Fibroblast of the conjunctiva (primary cell): Measurements from ENCODE around the gene CLEC4E.
"Not testable (repeated sequence)": the region's sequence is repeated elsewhere in the genome, so short reads cannot be mapped to it uniquely, and the experiment has no call there.

Source experiments
- DNase-seq: peaks from one replicate; pipeline ENCODE4 v3.0.0-alpha.2; 2010; ENCODE audit warnings: low read depth

Gene CLEC4E, protein sequence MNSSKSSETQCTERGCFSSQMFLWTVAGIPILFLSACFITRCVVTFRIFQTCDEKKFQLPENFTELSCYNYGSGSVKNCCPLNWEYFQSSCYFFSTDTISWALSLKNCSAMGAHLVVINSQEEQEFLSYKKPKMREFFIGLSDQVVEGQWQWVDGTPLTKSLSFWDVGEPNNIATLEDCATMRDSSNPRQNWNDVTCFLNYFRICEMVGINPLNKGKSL

DNA sequence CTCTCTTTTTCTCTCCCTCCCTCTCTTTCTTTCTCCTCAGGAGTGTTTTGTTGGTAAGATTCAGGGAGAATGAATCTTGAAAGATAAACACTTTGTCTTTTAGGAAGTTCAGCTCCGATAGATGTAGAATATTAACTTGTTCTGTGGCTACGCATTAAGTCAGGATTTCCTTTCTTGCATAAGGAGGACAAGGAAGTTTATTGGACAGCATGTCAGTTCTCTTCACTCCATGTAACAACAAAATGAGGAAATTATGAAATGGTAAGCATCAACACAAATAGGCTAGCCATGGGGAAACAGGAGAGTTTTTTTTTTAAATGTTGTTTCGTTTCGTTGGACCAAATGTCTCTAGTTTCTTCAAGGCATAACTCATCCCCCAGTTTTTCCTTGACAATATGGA lies at the start of gene CLEC4E:
TSS of gene CLEC4E (minus strand) at position 75 of the 400 bp plus-strand sequence. CDS start 108 bp downstream, outside the sequence.
- DNase-seq = not testable (repeated sequence)

DNA sequence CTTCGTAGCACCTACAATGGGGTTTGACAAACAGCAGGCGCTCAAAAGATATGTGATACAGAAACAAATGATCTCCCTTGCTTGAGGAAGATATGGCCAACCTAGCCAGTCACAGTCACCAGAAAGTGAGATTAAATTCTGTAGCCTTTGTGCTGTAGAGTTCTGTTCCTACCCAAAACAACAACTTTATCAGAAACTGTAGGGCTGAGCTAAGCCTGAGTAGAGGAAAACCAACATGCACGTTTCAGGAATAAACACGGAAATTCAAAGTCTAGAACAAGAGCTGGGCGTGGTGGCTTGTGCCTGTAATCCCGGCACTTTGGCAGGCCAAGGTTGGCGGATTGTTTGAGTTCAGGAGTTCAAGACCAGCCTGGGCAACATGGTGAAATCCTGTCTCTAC lies 49.0 kb upstream of the CLEC4E start:
- no peak for DNase-seq

DNA sequence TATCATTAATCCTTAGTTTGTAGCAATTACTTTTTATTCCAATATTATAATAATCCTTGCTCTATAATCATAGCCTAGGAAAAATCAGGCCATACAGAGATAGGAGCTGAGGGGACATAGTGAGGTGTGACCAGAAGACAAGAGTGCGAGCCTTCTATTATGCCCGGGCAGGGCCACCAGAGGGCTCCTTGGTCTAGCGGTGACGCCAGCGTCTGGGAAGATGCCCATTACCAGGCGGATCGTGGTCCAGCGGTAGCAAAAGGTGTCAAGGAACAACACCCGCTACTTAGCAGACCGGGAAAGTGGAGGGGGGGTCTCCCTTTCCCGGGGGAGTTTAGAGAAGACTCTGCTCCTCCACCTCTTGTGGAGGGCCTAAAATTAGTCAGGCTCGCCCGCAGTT lies 43.8 kb upstream of the CLEC4E start:
- DNase-seq = not testable (repeated sequence)

DNA sequence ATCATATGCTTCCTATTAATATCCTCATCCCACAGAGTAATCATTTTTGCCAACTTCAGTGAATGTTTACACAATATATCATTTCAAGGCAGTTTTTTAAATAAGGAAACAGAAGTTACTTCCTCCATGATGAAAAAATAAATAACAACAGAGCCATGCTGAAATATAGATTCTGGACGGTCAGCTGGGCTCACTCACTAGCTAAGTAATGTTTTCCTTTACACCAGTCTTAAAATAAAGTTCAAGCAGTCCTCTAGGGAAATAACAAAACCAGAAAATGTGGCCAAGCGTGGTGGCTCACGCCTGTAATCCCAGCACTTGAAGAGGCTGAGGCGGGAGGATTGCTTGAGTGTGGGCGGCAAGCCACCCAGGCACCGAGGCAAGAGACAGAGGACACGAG lies 43.3 kb upstream of the CLEC4E start:
- DNase-seq = no peak

DNA sequence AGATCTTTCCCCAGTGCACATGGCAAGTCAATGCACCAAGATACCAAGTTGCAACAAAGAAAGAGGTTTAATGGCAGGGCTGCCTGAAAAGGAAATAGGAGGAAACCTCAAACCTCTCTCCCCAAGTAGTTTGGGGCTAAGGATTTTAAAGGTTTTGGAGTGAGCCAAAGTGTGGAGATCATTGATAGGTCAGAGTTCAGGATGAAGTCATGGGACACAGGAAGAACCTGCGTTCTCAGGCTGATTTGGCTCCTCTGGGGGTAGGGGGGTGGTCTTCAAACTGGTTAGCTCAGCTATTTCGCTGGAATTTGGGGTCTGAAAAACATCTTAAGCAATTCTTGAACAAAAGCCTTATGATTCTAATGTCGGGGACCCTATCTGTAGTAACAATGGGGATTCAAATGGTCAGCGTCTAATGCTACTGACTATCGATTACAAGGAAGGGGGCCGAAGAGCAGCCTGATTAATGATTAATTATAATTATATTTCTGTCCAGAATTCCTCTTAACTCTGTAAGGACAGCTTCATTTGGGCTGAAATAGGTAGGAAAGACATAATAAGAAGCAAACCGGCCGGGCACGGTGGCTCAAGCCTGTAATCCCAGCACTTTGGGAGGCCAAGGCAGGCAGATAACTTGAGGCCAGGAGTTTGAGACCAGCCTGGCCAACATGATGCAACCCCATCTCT lies 40.5 kb upstream of the CLEC4E start:
- DNase-seq = no peak

DNA sequence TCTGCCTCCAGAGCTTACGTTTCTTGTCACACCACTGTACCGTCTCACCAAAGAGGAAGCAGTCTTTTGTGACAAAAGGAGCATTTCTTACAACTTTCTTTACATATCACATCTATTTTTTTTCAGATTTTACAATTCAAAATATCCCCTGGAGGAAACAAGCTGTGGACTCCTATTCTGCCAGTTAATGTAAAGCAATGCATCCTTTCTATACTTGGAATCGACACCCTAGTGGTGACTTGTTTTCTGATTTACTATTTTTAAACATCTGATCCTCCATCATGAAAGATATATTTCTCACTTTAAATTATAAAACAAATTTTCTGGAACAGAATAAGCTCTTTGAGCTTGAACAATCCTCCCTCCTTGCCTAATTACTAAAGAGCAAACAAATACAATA lies 37.2 kb upstream of the CLEC4E start:
- no peak for DNase-seq

DNA sequence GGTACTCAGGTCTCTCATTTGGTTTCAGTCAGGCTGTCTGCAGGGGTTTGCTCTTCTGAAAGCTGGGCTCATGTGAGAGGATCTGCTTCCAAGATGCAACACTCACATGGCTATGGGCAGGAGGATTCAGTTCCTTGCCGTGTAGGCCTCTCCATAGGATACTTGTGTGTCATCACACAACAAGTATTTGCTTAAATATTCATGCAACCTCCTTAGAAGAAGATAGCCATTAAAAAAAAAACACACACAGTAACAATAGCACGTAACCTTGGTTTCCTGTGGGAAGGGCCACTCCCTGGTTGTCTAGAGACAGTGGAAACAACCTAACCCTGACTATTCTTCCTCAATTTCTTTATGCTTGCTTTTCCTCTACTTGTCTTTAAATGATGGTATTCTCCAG lies 31.8 kb upstream of the CLEC4E start:
- DNase-seq = no peak

DNA sequence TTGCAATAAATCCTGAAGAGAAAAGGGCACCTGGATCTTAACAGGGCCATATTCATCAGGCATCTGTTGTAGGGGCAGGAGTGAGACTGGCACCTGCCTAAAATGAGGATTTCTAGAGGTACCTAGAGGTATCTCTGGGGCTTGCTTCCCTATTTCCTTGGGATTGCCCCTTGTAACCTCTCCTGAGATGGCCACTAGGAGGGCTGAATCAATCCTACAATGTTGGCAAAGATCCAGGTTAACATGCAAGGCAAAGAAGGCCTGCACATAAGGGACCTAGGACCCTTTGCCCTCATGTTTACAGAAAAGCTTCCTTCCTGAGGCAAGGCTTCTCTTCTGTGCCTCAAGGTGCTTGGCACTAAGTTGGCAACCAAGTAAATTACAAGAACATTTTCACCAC lies 25.8 kb upstream of the CLEC4E start:
- DNase-seq = no peak

DNA sequence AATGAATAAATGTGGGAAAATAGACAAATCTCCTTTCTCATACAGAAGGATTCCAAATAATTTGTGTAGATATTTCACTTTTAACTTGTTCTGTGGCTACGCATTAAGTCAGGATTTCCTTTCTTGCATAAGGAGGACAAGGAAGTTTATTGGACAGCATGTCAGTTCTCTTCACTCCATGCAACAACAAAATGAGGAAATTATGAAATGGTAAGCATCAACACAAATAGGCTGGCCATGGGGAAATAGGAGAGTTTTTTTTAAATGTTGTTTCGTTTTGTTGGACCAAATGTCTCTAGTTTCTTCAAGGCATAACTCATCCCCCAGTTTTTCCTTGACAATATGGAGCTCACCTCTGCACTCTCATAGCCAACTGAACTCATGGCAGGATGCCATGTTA lies 25.3 kb upstream of the CLEC4E start:
- not testable (repeated sequence) for DNase-seq

DNA sequence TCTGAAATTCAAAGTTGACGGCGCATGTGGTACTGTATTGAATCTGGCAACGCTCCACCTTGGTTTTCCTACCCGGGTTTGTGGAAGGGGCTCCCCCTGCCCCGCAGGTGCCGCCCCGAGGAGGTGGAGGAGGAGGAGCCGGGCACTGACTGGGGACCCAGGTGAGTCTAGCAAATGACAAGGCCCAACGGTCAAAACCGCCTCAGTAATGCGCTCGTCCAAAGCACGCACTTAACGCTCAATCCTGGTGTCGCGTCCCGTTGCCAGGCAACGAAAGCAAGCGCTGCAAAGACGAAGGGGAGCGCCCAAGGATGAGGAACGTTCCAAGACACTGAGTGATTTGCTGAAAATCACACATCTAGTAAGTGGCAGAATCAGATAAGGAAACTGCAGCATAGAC lies 24.0 kb upstream of the CLEC4E start:
- no peak for DNase-seq

DNA sequence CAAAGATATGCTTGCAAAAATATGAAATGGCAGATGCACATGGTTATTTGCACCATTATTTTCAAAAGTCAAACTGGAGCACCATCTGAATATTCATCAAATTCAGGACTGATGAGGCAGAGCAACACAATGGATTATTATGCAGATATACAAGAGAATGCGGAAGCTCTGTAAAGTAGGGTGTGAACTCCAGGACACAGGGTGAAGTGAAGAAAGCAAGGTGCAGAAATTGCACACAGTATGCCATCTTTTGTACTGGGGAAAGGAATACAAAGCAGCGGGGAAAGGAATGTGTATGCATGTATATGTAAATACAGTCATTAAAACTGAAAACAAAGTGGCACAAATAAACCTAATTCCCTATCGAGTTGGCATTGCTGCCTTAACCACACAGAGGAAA lies 22.7 kb upstream of the CLEC4E start:
- no peak for DNase-seq

DNA sequence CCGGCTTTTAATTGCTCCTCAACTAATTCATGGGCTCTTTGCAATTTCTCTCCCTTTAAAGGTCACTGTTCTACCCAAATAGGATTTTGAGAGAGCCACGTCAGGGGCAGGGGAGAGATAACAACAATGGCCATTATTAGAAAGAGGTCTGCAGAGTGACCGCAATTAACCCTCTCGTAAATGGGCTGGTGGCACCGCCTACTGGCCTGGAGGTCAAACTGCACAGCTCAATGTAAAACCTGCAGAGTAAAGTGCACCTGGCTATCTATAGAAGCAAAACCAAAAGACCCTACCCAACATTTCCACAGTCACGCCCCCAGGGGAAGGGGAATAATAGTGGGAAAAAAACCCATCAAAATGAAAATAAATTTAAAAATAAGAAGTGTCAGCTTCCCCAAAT lies 21.6 kb upstream of the CLEC4E start:
- DNase-seq = no peak

DNA sequence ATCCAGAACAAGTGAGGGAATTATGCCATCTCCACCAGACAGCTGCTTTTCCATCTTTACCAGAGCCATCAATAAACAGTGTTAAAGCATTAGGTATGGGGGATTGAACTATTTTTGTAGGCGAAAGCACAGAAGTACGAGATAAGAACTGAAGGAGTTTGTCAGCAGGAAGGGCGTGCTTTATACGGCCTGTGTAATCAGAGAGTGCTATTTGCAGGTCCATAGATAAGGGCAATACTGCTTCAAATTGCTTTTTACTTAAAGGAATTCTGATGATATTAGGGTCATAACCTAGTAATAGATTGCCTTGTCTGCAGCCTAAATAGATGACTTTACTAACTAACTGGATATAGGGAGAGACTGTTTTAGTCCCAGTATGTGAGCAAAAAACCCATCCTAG lies 20.3 kb upstream of the CLEC4E start:
- no peak for DNase-seq

DNA sequence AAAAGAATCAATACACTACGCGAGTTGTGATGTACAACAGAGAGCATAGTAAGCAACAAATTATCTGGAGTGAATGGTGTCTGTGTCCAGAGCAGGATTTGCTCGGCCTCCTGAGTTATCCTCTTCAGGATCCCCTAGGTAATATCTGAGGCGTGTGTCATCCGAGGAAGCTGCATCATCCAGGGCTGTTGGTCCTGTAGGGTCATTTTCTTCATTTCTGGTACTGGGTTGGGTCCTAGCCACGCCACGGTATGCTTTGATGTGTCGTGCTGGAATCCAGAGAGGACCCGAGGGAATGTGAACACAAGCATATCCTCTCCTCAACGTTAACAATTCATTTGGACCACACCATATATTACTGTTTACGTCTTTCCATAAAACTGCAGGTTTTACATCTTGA lies 19.0 kb upstream of the CLEC4E start:
- DNase-seq = no peak

DNA sequence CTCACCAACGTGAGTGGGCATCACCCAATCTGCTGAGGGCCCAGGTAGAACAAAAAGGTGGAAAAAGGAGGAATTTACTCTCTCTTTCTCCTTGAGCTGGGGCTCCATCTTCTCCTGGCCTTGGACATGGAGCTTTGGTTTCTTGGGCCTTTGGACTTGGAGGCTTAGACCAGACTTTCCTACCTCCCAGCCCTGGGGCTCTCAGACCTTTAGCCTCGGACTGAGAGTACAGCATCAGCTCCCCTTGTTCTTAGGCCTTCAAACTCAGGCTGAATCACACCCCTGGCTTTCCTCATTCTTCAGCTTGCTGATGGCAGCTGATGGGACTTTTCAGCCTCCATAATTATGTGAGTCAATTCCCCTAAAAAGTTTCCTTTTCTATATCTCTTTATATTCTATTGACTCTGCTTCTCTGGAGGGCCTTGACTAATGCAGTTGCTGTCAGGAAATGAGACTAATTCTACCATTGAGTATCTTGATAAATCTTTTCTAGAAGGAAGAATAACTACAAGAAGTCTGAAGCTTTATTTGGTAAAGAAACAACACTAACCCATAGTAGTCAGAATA lies 15.9 kb upstream of the CLEC4E start:
- no peak for DNase-seq

DNA sequence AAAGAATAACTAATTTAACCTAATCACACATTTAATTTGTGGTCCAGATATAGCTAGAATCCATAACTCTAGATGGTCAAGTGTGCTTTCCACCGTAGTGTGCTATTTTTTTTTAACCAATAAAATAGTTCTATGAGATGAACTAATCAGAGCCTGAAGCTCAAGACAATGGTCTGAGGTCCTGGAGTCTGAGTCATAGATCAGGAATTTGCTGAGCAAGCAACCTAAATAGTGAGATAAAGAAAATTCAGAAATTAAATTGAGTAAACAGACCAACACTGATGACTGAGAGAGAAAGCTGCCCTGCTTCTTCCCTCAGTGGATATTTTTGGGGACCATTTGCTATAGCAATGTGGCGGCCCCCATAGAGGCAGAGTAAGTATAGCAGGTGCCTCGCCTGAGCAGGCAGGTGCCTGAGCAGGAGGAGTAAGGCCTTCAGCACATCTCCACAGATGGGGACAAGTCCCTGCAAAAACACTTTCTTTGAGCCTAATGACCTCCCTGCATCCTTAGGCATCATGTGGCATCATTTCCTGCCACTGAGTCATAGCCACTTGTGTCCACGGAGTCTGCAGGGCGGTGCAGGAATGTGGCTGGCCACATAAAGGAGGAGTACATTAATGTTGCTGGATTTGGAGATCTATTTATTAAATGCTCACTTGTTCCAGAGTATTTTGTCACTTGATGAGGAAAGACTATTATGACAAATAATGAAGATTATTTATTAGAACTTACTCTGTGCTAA lies 13.9 kb upstream of the CLEC4E start:
- DNase-seq = no peak

DNA sequence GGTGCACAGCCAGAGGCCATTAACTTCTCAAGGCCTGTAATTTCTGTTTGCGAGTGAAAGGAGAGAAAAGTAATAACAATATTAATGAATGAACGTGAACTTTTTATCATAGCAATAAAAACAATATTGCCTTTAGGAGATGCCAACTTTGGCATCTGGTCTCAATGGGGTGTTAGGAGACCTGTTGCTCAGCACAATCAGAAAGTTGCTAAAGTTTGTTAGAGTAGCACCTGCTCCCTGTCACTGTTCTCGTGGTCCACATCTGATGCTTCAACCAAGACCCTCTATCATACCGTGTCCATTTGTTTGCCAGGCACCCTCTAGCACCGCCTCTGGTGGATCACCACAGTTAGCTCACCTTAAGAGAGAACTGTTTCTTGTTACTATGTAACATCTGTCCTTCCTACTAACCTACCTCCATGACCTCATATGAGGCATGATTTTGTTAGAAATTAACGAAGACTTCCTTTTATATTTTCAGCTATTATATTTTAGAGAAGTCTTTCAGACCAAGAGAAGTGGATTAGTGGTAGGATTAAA lies 12.5 kb upstream of the CLEC4E start:
- no peak for DNase-seq

DNA sequence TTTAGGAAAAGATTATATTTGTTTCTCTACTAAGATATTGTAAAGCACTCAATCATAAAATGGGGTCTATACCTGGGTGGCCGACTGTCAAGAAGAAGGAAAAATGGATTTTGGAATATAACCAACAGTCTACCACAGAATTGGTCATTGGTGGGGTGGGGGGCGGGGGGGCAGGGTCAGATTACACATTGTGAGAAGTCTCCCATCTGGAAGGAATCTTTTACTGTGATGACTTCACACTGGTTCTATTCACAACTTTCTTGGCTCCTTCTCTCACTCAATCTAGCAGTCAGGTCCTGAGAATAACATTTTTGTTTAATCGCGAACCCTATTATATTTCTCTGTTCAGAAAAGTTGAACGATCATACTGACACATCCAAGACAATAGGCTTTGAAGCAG lies 8.7 kb upstream of the CLEC4E start:
- DNase-seq = no peak

DNA sequence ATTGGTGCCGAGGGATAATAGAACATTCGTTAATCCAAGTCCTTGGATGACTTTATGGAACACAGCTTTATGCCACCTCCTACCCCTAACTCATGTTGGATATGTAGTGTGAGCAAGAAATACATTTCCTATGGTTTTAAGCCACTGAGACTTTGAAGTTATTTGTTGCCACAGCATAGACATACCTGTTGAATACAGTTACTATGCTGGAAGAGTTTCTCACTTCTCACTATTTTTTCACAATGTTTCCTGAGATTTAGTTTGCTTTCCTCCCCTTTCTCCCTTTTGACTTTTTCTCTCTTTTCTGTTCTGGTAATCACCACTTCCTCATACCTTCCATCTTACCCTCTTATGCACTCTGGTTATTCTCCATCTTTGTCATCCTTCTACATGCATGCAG lies 7.5 kb upstream of the CLEC4E start:
- no peak for DNase-seq

DNA sequence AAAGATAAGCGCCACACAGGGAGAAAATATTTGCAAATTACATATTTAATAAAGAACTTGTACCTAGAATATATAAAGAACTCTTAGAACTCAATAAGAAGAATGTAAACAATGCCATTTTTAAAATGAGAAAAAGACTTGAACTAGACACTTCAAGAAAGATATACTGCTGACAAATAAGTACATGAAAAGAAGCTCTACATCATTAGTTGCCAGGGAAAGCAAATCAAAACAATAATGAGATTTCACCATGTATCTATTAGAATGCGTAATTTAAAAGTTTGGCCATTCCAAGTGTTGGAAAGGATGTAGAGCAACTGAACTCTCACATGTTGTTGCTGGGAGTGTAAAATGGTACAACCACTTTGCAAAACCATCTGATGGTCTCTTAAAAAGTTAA lies 6.9 kb upstream of the CLEC4E start:
- no peak for DNase-seq

DNA sequence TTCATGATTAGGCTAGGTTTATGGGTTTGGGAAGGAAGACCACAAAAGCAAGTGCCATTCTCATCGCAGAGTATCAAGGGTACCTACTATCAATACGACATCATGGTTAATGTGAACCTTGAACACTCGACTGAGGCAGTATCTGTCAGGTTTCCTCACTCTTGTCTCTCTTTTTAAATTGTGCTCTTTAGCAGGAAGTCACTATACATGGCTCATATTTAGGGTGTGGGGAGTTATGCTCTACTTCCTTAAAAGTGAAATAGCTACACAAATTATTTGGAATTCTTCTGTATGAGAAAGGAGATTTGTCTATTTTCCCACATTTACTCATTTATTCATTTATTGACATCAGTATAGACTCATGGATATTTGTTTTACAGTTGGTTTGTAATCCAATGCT lies 5.9 kb upstream of the CLEC4E start:
- DNase-seq = no peak

DNA sequence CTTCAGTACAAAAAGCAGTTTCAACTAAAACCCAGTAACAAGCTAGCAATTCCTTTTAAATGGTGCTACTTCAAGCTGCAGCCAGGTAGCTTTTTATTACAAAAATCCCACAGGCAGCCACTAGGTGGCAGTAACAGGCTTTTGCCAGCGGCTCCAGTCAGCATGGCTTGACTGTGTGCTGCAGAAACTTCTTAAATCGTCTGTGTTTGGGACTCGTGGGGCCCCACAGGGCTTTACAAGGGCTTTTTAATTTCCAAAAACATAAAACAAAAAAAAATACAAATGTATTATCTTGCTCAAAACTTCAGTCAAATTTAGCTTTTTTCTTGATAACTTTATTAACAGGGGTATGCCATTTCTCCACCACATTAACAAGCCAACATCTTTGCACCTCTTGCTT lies 3.6 kb upstream of the CLEC4E start:
- DNase-seq = peak; percentile 48

DNA sequence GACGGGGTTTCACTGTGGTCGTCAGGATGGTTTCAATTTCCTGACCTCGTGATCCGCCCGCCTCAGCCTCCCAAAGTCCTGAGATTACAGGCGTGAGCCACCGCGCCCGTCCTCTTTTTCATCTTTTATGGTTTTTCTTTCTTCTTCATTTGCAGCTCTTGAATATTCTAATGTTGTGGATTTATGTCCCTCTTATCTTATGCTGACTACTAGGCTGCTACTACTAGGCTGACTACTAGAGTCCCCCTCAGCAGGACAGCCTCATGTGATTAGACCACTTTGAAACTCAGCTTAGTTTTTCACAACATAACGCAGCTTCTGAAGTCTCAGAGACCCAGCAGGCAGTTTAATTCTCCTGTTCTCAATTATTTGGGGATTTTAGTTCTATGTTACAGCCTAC lies 857 bp upstream of the CLEC4E start:
- DNase-seq = no peak
